GM12801 (cell line): ENCODE data around the gene RNF14.

Experiments
- CTCF ChIP-seq: IDR thresholded peaks from one replicate; pipeline ENCODE4 v1.5.1; 2011; ENCODE audit warnings: control low read depth; ENCODE audit not compliant: insufficient read length; ENCODE audit errors: extremely low read depth

Gene RNF14

GRCh38 chr5:141931694-141932093, 37.2 kb upstream of the RNF14 start:
- no peak for TF ChIP-seq CTCF

- no peak for TF ChIP-seq CTCF
Measured at GRCh38 chr5:141933151-141933550, 35.8 kb upstream of the RNF14 start.

- TF ChIP-seq CTCF, result no peak
Measured at GRCh38 chr5:141934099-141934844, 34.6 kb upstream of the RNF14 start.

GRCh38 chr5:141935538-141935937, 33.4 kb upstream of the RNF14 start:
- no peak for TF ChIP-seq CTCF

- no peak for TF ChIP-seq CTCF
Measured at GRCh38 chr5:141940695-141941271, 28.1 kb upstream of the RNF14 start.

GRCh38 chr5:141941307-141941706, 27.6 kb upstream of the RNF14 start:
- TF ChIP-seq CTCF, result no peak

- no peak for TF ChIP-seq CTCF
Measured at GRCh38 chr5:141941779-141942178, 27.1 kb upstream of the RNF14 start.
